Measurements from ENCODE around the gene AKR1D1.

DNA sequence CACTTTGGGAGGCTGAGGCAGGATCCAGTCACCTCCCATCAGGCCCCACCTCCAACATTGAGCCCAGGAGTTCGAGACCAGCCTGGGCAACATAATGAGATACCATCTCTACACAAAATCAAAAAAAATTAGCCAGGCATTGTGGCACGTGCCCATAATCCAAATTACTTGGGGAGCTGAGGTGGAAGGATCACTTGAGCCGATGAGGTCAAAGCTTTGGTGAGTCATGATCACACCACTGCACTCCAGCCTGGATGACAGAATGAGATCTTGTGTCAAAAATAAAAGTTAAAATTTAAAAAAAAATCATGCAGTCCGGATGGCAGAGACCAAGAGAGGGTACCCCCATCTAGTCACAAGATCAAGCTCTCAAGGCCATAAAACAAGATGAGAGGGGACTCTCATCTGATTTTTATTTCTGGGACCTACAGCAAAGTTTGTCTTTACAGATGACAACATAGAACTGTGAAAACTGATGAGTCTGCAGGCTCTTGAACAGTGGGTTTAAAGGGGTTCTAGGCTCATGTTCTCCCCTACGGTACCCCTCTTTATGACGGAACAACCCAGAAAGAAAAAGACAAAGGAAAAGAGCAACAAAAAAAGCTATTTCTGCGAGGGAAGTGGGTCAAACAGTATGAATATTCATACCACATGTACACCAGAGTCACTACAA, 45.4 kb upstream of the AKR1D1 start:
- TF ChIP-seq, protein P1, sequence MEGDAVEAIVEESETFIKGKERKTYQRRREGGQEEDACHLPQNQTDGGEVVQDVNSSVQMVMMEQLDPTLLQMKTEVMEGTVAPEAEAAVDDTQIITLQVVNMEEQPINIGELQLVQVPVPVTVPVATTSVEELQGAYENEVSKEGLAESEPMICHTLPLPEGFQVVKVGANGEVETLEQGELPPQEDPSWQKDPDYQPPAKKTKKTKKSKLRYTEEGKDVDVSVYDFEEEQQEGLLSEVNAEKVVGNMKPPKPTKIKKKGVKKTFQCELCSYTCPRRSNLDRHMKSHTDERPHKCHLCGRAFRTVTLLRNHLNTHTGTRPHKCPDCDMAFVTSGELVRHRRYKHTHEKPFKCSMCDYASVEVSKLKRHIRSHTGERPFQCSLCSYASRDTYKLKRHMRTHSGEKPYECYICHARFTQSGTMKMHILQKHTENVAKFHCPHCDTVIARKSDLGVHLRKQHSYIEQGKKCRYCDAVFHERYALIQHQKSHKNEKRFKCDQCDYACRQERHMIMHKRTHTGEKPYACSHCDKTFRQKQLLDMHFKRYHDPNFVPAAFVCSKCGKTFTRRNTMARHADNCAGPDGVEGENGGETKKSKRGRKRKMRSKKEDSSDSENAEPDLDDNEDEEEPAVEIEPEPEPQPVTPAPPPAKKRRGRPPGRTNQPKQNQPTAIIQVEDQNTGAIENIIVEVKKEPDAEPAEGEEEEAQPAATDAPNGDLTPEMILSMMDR (IDR thresholded peaks at IDR 0.05; ENCODE audit: low read length): no peak
- TF ChIP-seq EZH2 (IDR thresholded peaks at IDR 0.05; ENCODE audit: borderline replicate concordance, low read length): no peak

Data from OCI-LY1 (cell line).